Sciatic nerve (tissue), 1 donor: ENCODE measurements around the gene LSS. TPM values are rescaled to one million over a fixed set of nuclear protein-coding genes. Genes with fewer than 3 reads are reported as not detected.

ENCODE experiments used
- total RNA-seq: library from RNA; stranded (reverse); fragmentation: NEBNext Ultra II Directional; extraction: Animal tissue kit (Norgen Biotek cat#: 25700); gene quantifications from one replicate; pipeline ENCODE4 v1.2.1, GENCODE V29; 2021
- donor health status: DM: no; HTN: no; CAD: no.

Gene LSS
- total RNA-seq, 1 donor from 2014 or later: 111 TPM

Other genes with a start within 250 kb of the LSS start
- 247 TPM for gene COL6A1, start 247.0 kb downstream of the LSS start, total RNA-seq
- 397 TPM for gene COL6A2, start 130.7 kb downstream of the LSS start, total RNA-seq
- gene FTCD, start 73.2 kb downstream of the LSS start, total RNA-seq: 2.9 TPM
- 9.9 TPM for gene SPATC1L, start 44.3 kb downstream of the LSS start, total RNA-seq
- 103 TPM for gene MCM3AP, start 56.8 kb upstream of the LSS start, total RNA-seq
- gene YBEY, start 57.6 kb upstream of the LSS start, total RNA-seq: 12.7 TPM
- 4.4 TPM for gene C21orf58, start 95.1 kb upstream of the LSS start, total RNA-seq
- gene PCNT, start 95.4 kb upstream of the LSS start, total RNA-seq: 41.9 TPM
- 73.7 TPM for gene DIP2A, start 230.1 kb upstream of the LSS start, total RNA-seq